Kidney (tissue), 14 donors: ENCODE results near the gene PARD6A. TPM values are rescaled to one million over a fixed set of nuclear protein-coding genes. Genes with fewer than 3 reads are reported as not detected.

Experiments
- DNase-seq, 5 donors: peaks; one replicate each; pipeline ENCODE4 v3.0.0-alpha.2; 2013 to 2020
- FAIRE-seq: peaks from 2 replicates; lab custom pipeline; 2012; peaks lifted over from hg19 to GRCh38; lab: Jason Lieb, UNC
- H3K27ac ChIP-seq, 2 donors: one replicate each; pipeline ENCODE4 v1.7.0; 2013; ENCODE audit warnings: low read depth in 2 of 2, low read length in 2 of 2, inconsistent platforms in 1 of 2
- H3K27me3 ChIP-seq: one replicate; pipeline ENCODE4 v1.7.1; 2013; ENCODE audit warnings: low read length, inconsistent platforms; ENCODE audit not compliant: control insufficient read depth, insufficient read depth
- H3K36me3 ChIP-seq, 3 donors: one replicate each; pipeline versions ENCODE4 v1.7.0 to v1.7.1; 2013; ENCODE audit warnings: low read length in 3 of 3, control low read depth in 1 of 3, inconsistent platforms in 1 of 3; ENCODE audit not compliant: insufficient read depth in 3 of 3, control insufficient read depth in 2 of 3
- H3K4me1 ChIP-seq, 3 donors: one replicate each; pipeline versions ENCODE4 v1.7.0 to v1.7.1; 2013; ENCODE audit warnings: low read length in 3 of 3, inconsistent platforms in 1 of 3, low read depth in 1 of 3; ENCODE audit not compliant: control insufficient read depth in 2 of 3, insufficient read depth in 2 of 3
- H3K4me3 ChIP-seq, 3 donors: one replicate each; pipeline versions ENCODE4 v1.7.0 to v1.8.1; 2013; ENCODE audit warnings: low read length in 3 of 3, control low read depth in 1 of 3, inconsistent platforms in 1 of 3
- H3K9ac ChIP-seq, 3 donors: one replicate each; pipeline versions ENCODE4 v1.7.0 to v1.7.1; 2013; ENCODE audit warnings: low read length in 3 of 3, control low read depth in 1 of 3, inconsistent platforms in 1 of 3
- H3K9me3 ChIP-seq, 3 donors: one replicate each; pipeline versions ENCODE4 v1.7.0 to v1.7.1; 2013; ENCODE audit warnings: low read length in 3 of 3, control low read depth in 1 of 3, inconsistent platforms in 1 of 3; ENCODE audit not compliant: control insufficient read depth in 2 of 3, insufficient read depth in 1 of 3
- CTCF ChIP-seq: IDR thresholded peaks from 3 replicates; pipeline ENCODE4 v1.5.1; 2012; ENCODE audit warnings: mild to moderate bottlenecking, moderate library complexity, borderline replicate concordance; ENCODE audit not compliant: insufficient read depth; ENCODE audit errors: extremely low read depth
- intact Hi-C: fragments of 100-400 bp; cut with DNase I; formaldehyde crosslinking; loops from one replicate; pipeline ENCODE4 v1.11.1; 2022
- polyA plus RNA-seq: library from polyadenylated mRNA; stranded (reverse); fragments of 350-450 nt; fragmentation: Illumina TruSeq; extraction: RNeasy Lipid Tissue Mini Kit (QIAGEN cat#74804); gene quantifications from one replicate; pipeline ENCODE4 v1.2.3, GENCODE V29; 2014; ENCODE audit warnings: low read depth, low replicate concordance; ENCODE audit not compliant: insufficient read depth
- total RNA-seq: library from RNA; stranded (reverse); fragmentation: NEBNext Ultra II Directional; extraction: Animal tissue kit (Norgen Biotek cat#: 25700); gene quantifications from one replicate; pipeline ENCODE4 v1.2.1, GENCODE V29; 2021
- donor health status: control.
- donor health status: control.
- donor health status: control.
- donor health status: control.
- donor health status: control.
- donor health status: DM: yes; HTN: yes; CAD: no.
- donor health status: Normal renal cell carcinoma (clear cell type).

Gene PARD6A
- total and polyA plus RNA-seq, 2 donors from 2014 or later: 6.1 to 17.1 TPM

DNA sequence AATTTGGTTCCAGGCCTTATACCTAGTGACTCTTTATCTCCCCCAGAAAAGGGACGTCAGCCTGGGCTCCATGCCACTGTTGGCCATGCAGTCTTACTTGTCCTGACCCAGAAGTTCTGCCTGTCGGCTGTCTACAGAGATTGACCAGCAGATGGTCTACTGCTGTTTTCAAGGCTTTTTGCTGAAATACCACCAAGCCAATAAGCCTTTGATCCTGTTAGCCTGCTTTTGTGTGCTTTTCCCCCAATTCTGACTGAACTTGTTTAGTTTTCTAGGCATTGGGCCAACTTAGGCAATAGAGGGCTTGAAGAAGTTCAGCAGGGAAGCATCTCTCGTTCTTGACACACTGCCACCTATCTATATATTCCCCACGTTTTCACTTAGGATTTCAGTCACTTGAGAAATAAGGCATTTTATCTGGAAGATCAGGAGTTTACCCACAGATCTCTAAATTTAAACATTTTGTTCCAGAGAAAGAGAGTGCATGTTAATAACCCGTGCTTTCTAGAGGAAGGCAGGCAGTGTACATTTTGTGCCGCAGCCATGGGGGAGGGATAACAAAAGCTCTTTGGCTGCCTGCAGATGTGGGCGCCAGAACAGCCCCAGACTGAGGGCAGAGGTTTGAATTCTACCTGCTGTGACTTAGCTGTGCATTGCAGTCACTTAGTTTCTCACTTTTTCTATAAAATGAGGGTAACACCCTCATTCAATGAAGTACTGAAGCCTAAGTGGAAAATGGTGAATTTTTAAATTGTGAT lies 28.2 kb upstream of the PARD6A start:
- Histone ChIP-seq H3K27ac (no peak overlapping the region), H3K27me3 (no peaks in the 10 kb centered on the region), H3K9me3 (no peaks in the 10 kb centered on the region), H3K9ac (no peak overlapping the region), H3K4me1 (no peaks in the 10 kb centered on the region), H3K4me3 (no peak overlapping the region), H3K36me3 (peaks cover 6 to 35% (median 18%) of the 10 kb centered on the region in 3 donors)
- no peak for TF ChIP-seq CTCF
- intact Hi-C loops: no loop called here
- FAIRE-seq: no peak
- no peak for DNase-seq

GRCh38 chr16:67636713-67637112 lies 24.0 kb upstream of the PARD6A start:
- no peaks in the 10 kb centered on the region for H3K9me3 ChIP-seq
- no peak overlapping the region for H3K27ac ChIP-seq
- H3K27me3 ChIP-seq: no peaks in the 10 kb centered on the region
- DNase-seq: no peak
- no peak overlapping the region for H3K4me3 ChIP-seq
- no peak for TF ChIP-seq CTCF
- no peak overlapping the region for H3K9ac ChIP-seq
- H3K36me3 ChIP-seq: peaks cover 4 to 32% (median 17%) of the 10 kb centered on the region in 3 donors
- intact Hi-C loops: no loop called here
- no peak for FAIRE-seq
- H3K4me1 ChIP-seq: no peaks in the 10 kb centered on the region

GRCh38 chr16:67637625-67638024 lies 23.1 kb upstream of the PARD6A start:
- DNase-seq (no peak), FAIRE-seq (no peak)
- intact Hi-C loops: no loop called here
- no peaks in the 10 kb centered on the region for H3K27me3 ChIP-seq
- no peaks in the 10 kb centered on the region for H3K4me1 ChIP-seq
- no peaks in the 10 kb centered on the region for H3K9me3 ChIP-seq
- H3K4me3 ChIP-seq: no peak overlapping the region
- H3K9ac ChIP-seq: no peak overlapping the region
- TF ChIP-seq CTCF: no peak
- H3K27ac ChIP-seq: no peak overlapping the region
- peaks cover 4 to 32% (median 12%) of the 10 kb centered on the region in 3 donors for H3K36me3 ChIP-seq
